Nephron (organoid): ENCODE results near the gene THRAP3.

ENCODE experiments used
- H3K27ac Mint-ChIP-seq, 3 experiments: 2 replicates each; pipeline ENCODE4 v1.8.0; 2020; ENCODE audit warnings: mixed read lengths in 3 of 3, mild to moderate bottlenecking in 2 of 3, moderate library complexity in 1 of 3
- H3K27me3 Mint-ChIP-seq: 2 replicates; pipeline ENCODE4 v1.8.0; 2021; ENCODE audit warnings: low read depth, mild to moderate bottlenecking, moderate library complexity, mixed read lengths
- H3K36me3 Mint-ChIP-seq: 2 replicates; pipeline ENCODE4 v1.8.0; 2020; ENCODE audit warnings: low read depth, mixed read lengths
- H3K4me1 Mint-ChIP-seq: 2 replicates; pipeline ENCODE4 v1.8.0; 2020; ENCODE audit warnings: mixed read lengths
- H3K4me3 Mint-ChIP-seq, 3 experiments: 2 replicates each; pipeline ENCODE4 v1.8.0; 2020; ENCODE audit warnings: mild to moderate bottlenecking in 3 of 3, mixed read lengths in 3 of 3, moderate library complexity in 2 of 3
- H3K9me3 Mint-ChIP-seq: 2 replicates; pipeline ENCODE4 v1.8.0; 2020; ENCODE audit warnings: mixed read lengths
- CTCF ChIP-seq, 3 experiments: fragments of 200-600 bp; sonication (generic); IDR thresholded peaks; one replicate each; pipeline ENCODE4 v1.5.0; 2021; ENCODE audit warnings: antibody characterized with exemption in 3 of 3; ENCODE audit not compliant: unreplicated experiment in 3 of 3

Gene THRAP3

GRCh38 chr1:36268981-36269380 is 44.7 kb downstream of the THRAP3 start:
- H3K4me1 Mint-ChIP-seq = peaks cover 23% of the 10 kb centered on the region
- no peaks in the 10 kb centered on the region for H3K27me3 Mint-ChIP-seq
- no peak for TF ChIP-seq CTCF (IDR thresholded peaks at IDR 0.05; ENCODE audit: unreplicated experiment in 3 of 3)
- H3K9me3 Mint-ChIP-seq = no peaks in the 10 kb centered on the region
- H3K4me3 Mint-ChIP-seq = no peak overlapping the region
- H3K36me3 Mint-ChIP-seq = peaks cover 41% of the 10 kb centered on the region
- H3K27ac Mint-ChIP-seq = peak overlapping the region in 1 of 3 experiments; percentile 13

GRCh38 chr1:36269408-36269838 is 45.2 kb downstream of the THRAP3 start:
- peak overlapping the region in 1 of 3 experiments; percentile 13 for H3K27ac Mint-ChIP-seq
- peaks cover 19% of the 10 kb centered on the region for H3K4me1 Mint-ChIP-seq
- H3K36me3 Mint-ChIP-seq = peaks cover 41% of the 10 kb centered on the region
- H3K9me3 Mint-ChIP-seq = no peaks in the 10 kb centered on the region
- H3K27me3 Mint-ChIP-seq = no peaks in the 10 kb centered on the region
- H3K4me3 Mint-ChIP-seq = no peak overlapping the region
- TF ChIP-seq CTCF (IDR thresholded peaks at IDR 0.05; ENCODE audit: unreplicated experiment in 3 of 3) = no peak

- no peaks in the 10 kb centered on the region for H3K27me3 Mint-ChIP-seq
- H3K4me1 Mint-ChIP-seq = peaks cover 6% of the 10 kb centered on the region
- H3K36me3 Mint-ChIP-seq = peaks cover 38% of the 10 kb centered on the region
- peak overlapping the region in 1 of 3 experiments; percentile 17 for H3K27ac Mint-ChIP-seq
- no peak for TF ChIP-seq CTCF (IDR thresholded peaks at IDR 0.05; ENCODE audit: unreplicated experiment in 3 of 3)
- H3K4me3 Mint-ChIP-seq = no peak overlapping the region
- no peaks in the 10 kb centered on the region for H3K9me3 Mint-ChIP-seq
Observed at GRCh38 chr1:36273024-36273423, 48.8 kb downstream of the THRAP3 start.

GRCh38 chr1:36274201-36274600 is 50.0 kb downstream of the THRAP3 start:
- Mint-ChIP-seq H3K4me3 (no peak overlapping the region), H3K9me3 (no peaks in the 10 kb centered on the region), H3K36me3 (peaks cover 32% of the 10 kb centered on the region), H3K27ac (no peak overlapping the region), H3K27me3 (no peaks in the 10 kb centered on the region), H3K4me1 (peaks cover 10% of the 10 kb centered on the region)
- TF ChIP-seq CTCF (IDR thresholded peaks at IDR 0.05; ENCODE audit: unreplicated experiment in 3 of 3) = no peak

GRCh38 chr1:36276688-36277087 is 52.4 kb downstream of the THRAP3 start:
- H3K27ac Mint-ChIP-seq = no peak overlapping the region
- H3K4me3 Mint-ChIP-seq = no peak overlapping the region
- H3K4me1 Mint-ChIP-seq = peaks cover 29% of the 10 kb centered on the region
- H3K27me3 Mint-ChIP-seq = no peaks in the 10 kb centered on the region
- peaks cover 24% of the 10 kb centered on the region for H3K36me3 Mint-ChIP-seq
- no peak for TF ChIP-seq CTCF (IDR thresholded peaks at IDR 0.05; ENCODE audit: unreplicated experiment in 3 of 3)
- H3K9me3 Mint-ChIP-seq = no peaks in the 10 kb centered on the region

GRCh38 chr1:36279110-36279788 is 55.0 kb downstream of the THRAP3 start:
- H3K4me1 Mint-ChIP-seq = peaks cover 38% of the 10 kb centered on the region

More at GRCh38 chr1:36279110-36279788, 55.0 kb downstream of the THRAP3 start:
- no peak for TF ChIP-seq CTCF (IDR thresholded peaks at IDR 0.05; ENCODE audit: unreplicated experiment in 3 of 3)
- Mint-ChIP-seq H3K27me3 (no peaks in the 10 kb centered on the region), H3K36me3 (peaks cover 23% of the 10 kb centered on the region), H3K27ac (peak overlapping the region; percentile 54 to 85 (median 69)), H3K4me3 (peak overlapping the region in 1 of 3 experiments; percentile 59), H3K9me3 (no peaks in the 10 kb centered on the region)
